COLO668 (cell line): ENCODE measurements around the gene SYNDIG1.
"Not testable (repeated sequence)": the region's sequence is repeated elsewhere in the genome, so short reads cannot be mapped to it uniquely, and the experiment has no call there.

ENCODE experiments used
- DNase-seq: peaks from one replicate; lab custom pipeline; 2025; ENCODE audit not compliant: unreplicated experiment; lab: John Stamatoyannopoulos, UW

SYNDIG1 gene

DNA sequence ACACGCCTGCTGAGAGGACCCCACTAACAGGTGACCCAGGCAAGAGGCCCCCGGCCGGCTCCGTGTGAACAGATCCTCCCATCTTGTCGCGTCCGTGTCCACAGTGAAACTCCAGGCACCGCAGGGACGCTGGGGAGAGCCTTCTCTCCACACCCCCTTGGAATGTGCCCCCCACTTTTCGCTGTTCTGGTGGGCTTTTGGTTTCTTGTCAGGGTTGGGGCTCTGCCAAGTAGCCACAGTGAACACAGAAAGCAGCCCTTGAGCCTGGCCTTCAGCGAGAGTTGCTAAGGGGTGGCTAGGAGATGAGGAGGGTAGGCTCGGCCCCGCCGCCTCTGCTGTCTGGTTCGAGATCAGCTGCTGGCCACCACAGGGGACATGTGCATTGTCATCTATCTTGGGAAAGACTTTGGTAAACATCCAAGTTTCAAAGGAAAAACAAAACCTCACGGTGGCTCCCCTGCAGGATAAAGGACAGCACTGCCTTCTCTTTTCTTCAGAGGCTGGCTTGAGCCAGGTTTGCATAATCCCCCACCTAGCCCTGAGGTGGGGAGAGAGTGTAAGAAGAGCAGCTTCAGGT lies 22.7 kb downstream of the SYNDIG1 start:
- no peak for DNase-seq

- no peak for DNase-seq
Observed at GRCh38 chr20:24492698-24493097, 23.3 kb downstream of the SYNDIG1 start.

- no peak for DNase-seq
Observed at GRCh38 chr20:24493181-24493580, 23.8 kb downstream of the SYNDIG1 start.

- DNase-seq, result no peak
Observed at GRCh38 chr20:24493661-24494459, 24.4 kb downstream of the SYNDIG1 start.

DNA sequence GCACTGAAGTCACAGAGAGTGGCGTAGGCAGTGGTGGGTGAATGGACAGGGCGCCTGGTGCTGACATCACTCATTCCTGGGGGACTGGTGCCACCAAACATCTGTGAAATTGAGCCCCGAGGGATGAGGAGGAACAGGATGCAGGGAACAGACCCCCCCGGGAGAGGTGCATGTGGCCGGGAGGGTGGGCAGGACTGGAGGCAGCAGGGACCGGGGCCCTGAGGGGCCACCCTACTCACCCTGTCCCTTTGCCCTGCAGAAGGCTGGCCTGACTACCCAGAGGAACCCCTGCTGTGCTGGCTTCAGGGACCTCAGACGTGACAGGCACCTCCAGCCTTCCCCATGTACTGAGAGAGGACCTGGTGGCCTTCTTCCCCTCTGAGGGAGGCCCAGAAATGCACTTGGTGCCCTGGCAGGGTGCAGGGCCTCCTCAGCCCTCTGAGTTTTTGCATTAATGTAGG lies 25.1 kb downstream of the SYNDIG1 start:
- no peak for DNase-seq

- DNase-seq, result no peak
Observed at GRCh38 chr20:24495266-24495665, 25.8 kb downstream of the SYNDIG1 start.

DNA sequence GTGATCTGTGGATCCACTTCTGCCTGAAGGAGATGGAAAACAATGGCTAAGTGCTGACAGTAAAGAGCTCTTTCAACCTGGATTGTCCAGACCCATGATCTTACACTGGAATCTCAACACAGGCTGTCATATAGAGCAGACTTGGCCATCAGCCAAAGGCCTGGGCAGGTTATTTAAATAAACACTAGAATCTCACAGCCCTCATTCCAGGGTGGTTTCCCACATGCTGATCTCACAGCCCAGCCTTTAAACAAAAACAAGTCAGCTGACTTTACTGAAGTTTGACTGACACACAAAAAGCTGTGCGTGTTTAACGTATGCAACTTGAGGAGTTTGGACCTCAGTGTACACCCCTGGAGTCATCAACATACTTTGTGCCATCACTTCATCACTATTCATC lies 28.4 kb downstream of the SYNDIG1 start:
- DNase-seq, result peak; percentile 57

DNA sequence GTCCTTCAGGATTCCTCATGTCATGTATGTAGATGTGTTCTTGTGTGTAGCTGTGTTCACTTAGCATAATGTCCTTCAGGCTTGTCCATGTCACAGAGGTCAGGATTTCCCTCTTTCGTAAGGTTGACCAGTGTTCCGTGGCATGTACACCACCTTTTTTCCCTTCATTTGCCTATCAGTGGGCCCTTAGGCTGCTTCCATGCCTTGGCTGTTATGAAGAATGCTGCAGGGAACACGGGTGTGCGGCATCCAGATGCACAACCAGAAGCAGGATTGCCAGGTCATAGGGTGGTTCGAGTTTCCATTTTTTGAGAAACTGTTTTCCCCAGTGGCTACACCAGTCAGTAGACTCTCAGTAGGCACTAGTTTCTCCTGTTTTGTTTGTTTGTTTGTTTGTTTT lies 29.2 kb downstream of the SYNDIG1 start:
- DNase-seq, result no peak

DNA sequence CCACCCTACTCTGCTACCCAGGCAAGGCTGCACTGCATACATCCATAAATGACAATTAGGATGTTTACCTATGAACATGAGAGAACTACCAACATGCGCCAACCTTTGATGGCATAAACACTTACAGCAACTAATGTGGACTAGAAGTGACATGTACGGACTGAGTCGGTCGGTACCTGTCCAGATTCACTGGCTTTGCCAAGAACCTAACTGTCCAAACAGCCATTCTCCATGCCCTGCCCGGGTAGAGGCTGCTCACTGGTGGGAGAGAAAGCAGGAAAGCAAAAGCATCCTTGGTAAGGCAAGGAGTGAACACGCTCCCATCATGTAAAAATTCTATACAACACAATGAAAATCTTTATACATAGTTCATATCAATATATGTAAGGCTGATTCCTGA lies 30.0 kb downstream of the SYNDIG1 start:
- no peak for DNase-seq

GRCh38 chr20:24501764-24502556 lies 32.5 kb downstream of the SYNDIG1 start:
- no peak for DNase-seq

GRCh38 chr20:24502661-24503060 lies 33.2 kb downstream of the SYNDIG1 start:
- DNase-seq, result no peak

DNA sequence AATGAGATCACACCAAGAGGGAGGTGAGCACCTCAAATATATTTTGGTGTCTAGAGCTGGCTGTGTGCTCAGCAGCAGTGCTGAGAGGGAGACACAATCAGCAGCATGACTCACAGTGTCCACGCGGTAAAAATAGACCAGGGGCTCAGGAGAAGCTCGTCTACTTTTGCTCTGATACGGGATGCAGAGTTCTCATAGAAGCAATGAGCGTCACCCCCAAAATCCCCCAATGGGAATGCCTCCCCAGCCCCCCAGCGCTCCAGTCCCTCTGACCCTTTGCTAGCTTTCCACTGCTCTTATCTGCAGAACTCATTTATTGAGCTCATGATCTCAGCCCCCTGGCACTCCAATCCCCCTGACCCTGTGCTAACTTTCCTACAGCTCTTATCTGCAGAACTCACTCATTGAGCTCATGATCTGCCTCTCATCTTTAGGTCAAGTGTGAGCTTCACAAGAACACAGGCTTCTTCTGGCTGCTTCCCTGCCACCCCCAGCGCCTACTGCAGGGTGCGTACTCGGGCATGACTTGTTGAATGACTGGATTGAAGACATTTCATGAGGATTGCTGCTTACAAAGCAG lies 34.0 kb downstream of the SYNDIG1 start:
- no peak for DNase-seq

GRCh38 chr20:24504331-24505285 lies 35.2 kb downstream of the SYNDIG1 start:
- DNase-seq, result no peak

GRCh38 chr20:24506146-24506545 lies 36.7 kb downstream of the SYNDIG1 start:
- no peak for DNase-seq

GRCh38 chr20:24506696-24507095 lies 37.3 kb downstream of the SYNDIG1 start:
- DNase-seq, result no peak

- DNase-seq, result no peak
Observed at GRCh38 chr20:24507182-24507853, 37.9 kb downstream of the SYNDIG1 start.

DNA sequence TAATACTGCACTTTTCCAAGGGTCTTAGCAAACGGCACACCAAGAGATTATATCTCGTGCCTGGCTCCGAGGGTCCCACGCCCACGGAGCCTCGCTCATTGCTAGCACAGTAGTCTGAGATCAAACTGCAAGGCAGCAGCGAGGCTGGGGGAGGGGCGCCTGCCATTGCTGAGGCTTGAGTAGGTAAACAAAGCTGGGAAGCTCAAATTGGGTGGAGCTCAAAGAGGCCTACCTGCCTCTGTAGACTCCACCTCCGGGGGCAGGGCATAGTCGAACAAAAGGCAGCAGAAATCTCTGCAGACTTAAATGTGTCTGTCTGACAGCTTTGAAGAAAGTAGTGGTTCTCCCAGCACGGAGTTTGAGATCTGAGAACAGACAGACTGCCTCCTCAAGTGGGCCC lies 43.0 kb downstream of the SYNDIG1 start:
- DNase-seq, result not testable (repeated sequence)

GRCh38 chr20:24518515-24518914 lies 49.1 kb downstream of the SYNDIG1 start:
- no peak for DNase-seq

DNA sequence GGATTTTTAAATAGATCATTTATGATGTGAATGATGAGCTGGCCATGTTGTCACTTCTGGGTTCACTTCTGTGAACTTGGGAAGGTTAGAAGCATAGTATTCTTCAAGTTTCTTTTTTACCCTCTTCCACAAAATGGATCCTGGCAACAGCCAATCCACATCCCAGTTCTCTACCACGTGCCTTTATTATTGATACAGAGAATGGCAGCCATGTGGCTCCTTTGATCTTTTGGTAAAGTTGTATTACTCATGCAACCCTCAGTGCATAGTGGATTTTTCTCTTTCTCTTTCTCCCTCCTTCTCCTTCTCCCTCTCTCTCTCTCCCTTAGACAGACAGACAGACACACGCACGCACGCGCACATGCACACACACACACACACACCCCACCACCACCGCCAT lies 50.0 kb downstream of the SYNDIG1 start:
- no peak for DNase-seq

DNA sequence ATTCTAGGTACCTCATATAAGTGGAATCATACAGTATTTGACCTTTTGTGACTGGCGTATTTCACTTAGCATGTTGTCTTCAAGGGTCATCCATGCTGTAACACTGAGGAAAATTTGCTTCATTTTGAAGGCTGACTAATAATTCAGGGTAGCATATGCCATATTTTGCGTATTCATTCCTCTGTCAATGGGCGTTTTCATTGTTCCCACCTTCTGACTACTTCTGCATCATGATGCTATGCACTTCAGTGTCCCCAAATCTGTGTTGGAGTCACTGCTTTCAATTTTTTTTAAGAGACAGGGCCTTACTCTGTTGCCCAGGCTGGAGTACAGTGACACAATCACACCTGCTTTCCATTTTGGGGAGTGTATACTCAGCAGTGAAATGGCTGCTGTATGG lies 51.6 kb downstream of the SYNDIG1 start:
- DNase-seq, result no peak
